Limb (tissue), 2 donors: ENCODE data around the gene NDUFA5.
A peak's percentile ranks its signal among the peaks of the same experiment; 100 is the strongest.

Experiments
- DNase-seq, 2 donors: peaks; one replicate each; pipeline ENCODE4 v3.0.0-alpha.2; 2016; ENCODE audit errors: extremely low spot score in 2 of 2

The NDUFA5 gene

DNA sequence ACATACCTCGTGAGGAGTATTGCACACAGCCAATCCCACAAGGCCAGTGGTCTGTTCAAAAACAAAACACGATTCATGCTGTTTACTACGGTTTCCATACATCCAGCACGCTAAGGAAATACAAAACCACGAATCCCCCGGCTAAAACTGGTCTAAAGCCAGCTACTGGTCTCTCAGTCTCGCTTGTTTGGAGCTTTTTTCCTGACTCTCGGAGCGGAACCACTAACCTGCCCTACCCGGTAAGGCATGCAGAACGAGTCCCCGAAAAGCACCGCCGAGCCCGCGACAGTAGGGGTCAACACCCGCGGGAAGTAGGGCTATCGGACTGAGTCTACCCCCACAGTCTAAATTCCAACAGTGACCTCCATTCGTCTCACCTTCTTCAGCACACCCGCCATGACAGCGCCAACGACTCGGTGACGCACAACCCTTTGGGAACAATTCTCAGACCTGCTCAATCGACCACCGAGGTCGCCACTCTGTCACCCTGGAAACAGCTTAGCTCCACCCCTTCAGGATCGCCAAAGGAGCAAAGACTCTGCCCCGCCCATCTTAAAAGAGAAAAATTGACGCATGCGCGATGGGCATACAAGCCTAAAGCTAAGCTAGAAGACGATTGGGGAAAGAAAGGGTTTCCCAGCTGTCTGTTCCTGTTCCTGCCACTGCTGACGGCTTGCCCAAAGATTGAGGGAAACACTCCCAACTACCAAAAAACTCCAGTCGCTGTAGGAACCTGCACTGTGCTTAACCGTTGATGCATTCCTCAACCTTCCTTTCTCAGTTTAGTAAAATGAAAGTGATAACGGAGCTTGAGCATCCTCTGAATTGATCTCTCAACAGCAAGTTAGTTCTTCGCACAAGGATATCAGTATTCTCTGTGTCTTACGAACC, at the start of gene NDUFA5:
NDUFA5 (minus strand) TSS at position 421 of the 891 bp plus-strand sequence; CDS start at position 398, 23 bp downstream.
- DNase-seq: peak; percentile 96 to 100

DNA sequence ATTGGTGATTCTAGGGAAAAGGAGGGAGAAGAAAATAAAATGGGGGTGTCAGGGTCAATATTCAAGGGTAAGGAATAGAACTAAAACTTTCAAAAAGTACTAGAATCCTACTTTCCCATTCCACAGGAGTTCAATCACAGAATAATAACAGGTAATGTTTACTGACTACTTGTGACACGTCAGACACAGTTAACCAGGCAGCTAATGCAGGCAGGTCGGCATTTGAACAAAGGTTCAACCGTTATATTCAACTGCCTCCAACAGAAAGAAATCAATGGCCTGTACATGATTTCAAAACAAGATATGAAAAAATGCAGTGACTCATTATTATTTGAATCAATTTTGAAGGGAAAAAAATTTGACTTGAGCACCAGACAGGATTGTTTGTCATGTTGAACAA, 47.1 kb upstream of the NDUFA5 start:
- no peak for DNase-seq

DNA sequence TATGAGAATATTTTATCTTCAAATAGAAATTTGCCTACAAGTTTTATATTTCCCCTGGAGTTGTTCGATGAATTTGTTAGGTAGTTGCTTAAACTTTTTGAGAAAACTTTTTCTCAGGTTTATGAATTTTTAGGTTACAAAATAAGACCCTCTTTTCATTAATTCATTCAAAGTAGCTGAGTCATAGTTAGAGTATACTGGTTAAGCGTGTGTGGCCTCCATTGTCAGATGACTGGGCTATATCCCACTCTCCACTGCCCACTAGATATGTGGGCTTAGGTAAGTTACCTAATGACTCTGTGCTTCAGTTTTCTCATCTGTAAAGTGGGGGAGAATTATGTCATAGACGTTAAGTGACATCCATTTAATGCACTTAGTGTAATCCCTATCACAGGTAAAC, 45.0 kb upstream of the NDUFA5 start:
- no peak for DNase-seq

DNA sequence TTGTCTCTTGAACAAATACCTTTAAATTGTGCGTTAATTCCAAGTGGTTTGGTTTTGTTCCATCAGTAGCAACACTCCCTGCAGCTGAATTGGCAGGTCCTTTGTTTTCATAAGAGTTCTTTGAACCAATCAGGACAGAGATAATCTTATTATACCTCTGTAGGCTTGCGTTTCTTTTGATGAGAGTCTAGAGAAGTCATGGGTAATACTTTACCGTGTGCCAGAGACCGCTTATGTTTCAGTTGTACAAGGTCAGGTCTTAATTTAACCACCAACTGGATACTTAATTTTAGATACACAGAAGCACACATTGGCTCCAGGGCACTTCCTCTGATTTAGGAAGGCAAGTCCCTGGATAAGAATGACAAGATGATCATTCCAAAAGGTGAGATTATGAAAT, 43.9 kb upstream of the NDUFA5 start, which contains the start of gene ASB15:
ASB15 (plus strand) TSS at position 292 of the 400 bp plus-strand sequence. CDS start 12,682 bp downstream, outside the sequence.
- no peak for DNase-seq

DNA sequence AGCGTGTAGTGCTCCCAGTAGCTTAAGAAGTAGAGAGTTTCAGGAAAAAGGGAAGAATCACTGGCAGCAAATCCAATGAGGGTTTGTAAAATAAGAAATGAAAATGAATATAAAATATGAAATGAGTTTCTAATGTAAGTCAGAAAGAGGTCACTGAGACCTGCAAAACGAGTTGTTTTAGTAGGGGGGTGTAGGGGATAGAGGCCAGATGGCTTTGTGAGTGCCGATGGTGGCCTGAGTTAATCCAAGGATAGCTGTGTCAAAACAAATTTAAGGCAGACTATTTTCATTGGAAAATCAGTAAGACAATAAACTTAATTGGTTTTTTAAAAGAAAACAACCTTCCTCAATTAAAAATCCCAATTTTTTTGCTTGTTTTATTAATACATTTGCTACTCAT, 43.3 kb upstream of the NDUFA5 start:
- no peak for DNase-seq

DNA sequence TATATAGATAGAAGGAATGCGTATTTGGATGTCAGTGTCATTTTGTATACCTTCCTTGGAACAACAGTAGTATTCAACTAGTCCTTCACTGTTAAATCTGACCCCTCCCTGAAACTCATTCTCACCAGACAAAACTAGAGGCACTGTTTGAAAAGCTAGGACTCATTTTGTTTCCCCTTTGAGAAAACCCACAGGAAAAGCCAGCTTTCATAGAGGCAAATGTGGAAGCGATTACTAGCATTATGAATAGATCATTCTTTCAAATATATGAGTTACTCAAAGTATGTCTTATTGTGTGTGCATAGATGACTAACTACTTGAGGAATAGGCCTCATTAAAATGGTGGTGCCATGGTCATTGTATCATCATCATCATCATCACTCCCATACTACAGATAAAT, 42.1 kb upstream of the NDUFA5 start:
- no peak for DNase-seq

DNA sequence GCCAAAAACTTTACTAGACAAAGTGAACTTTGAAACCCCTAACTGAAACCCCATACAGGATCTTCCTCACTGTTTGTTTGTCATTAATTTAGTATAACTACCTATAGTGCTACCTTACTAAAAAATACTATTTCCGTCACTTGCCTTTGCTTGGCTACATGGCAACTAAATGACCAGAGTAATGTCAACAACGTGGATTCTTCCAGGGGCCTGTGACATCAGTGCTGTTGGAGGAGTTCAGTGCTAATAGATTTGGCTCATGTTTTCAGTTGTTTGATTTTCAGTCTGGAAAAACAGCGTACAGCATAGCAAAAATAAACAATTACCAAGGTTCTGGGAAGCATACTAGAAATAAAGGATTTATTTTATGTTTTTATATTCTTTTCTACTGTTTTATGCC, 41.0 kb upstream of the NDUFA5 start:
- DNase-seq: no peak

DNA sequence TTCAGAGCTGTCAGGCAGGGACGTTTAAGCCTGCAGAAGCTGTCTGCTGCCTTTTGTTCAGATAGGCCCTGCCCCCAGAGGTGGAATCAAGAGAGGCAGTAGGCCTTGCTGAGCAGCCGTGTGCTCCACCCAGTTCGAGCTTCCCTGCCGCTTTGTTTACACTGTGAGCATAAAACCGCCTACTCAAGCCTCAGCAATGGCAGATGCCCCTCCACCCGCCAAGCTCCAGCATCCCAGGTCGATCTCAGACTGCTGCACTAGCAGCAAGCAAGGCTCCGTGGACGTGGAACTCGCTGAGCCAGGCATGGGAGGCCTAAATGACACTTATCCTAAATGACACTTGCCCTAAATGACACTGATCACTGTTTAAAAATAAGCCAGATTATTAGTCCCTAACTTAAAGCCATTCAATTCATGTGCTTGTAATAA, 37.2 kb upstream of the NDUFA5 start:
- no peak for DNase-seq

DNA sequence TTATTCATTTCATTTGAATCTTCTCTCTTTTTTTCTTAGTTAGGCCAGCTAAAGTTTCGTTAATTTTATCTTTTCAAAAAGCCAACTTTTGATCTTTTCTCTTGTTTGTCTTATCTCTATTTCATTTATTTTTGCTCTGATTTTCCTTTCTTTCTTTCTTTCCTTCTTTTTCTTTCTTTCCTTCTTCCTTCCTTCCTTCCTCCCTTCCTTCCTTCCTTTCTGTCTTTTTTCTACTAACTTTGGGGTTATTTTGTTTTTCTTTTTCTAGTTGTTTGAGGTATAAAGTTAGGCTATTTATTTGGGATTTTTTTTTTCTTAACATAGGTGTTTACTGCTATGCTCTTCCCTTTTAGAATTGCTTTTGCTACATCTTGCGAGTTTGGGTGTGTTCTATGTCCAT, 30.8 kb upstream of the NDUFA5 start:
- no peak for DNase-seq

DNA sequence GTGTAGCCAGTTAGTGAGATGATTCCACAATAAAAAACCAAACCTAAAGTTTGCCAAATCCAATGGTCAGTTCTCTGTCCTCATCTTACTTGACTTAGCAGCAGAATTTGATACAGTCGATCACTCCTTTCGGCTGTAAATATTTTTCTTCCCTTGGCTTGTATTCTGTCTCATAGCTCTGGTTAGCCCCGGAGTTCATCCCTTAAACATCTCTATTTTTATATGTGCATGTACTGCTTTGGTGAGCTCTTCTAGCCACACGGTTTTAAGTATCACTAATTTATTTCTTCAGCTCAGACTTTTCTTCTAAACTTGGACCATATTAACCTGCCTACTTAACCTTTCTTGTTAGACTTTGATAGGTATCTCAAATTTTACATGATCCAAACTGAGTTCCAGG, 26.2 kb upstream of the NDUFA5 start:
- no peak for DNase-seq

DNA sequence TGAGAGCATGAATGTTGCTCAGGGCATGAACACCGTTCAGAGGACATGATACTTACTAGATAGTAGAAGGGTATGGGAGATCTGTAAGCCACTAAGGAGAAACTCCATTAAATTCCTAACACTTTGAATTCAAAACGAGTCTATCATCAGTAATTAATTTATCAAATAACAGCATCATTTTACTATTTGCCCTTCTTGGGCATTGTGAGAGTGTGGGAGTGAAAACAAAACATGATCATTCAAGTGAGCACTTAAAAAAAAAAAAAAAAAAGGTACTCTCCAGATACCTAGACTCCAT, 23.5 kb upstream of the NDUFA5 start:
- no peak for DNase-seq

DNA sequence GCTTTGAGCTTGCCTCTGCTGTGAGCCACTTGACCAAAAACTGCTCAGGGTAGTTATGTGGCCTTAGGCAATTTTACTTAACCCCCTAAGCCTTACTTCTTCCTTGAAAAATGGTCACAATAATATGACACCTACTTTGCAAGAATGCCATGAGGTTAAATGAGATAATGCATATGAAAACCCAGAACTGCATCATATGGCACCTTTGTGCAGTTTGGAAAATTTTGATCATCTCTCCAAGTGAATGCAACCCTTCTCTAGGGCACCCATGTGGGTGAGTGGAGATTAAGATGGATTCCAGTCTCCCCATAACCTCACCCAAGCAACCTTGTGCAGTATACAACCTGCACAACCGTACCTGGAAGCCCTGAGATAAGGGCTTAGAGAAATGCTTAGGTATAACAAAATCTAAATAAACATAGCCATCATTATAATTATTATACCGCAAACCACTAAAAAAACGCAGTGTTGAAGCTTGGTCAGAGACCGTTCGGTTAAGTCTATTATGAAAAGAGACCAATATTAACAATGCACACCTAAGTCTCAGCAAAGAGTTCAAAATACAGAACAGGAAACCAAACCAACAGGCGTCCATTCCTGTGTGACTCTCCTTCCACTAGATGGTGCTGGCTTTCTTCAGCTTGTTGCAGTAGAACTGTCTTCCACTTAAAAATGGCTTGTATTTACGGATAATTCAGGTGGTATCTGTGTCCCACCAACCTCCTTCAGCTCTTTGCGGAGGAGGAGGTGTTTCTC, 23.0 kb upstream of the NDUFA5 start:
- peak in 1 of 2 donors; percentile 32 for DNase-seq

DNA sequence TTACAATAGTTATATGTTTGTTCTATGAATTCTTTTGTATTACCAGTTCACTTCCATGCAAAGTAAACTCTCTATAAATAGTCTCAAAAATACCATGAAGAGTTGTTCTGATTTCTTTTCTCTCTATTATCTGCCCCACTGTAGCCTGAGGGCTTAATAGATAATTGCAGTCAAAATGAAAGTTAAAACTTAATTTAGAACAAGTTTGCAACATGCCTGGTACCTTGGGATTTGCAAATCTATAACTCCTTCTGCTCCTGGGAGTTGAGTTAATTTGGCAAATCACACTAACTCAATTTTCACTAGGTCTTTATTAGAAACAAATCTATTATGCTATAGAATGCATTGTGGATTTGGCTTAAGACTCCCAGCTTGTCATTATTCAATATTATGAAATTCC, 21.8 kb upstream of the NDUFA5 start:
- no peak for DNase-seq

DNA sequence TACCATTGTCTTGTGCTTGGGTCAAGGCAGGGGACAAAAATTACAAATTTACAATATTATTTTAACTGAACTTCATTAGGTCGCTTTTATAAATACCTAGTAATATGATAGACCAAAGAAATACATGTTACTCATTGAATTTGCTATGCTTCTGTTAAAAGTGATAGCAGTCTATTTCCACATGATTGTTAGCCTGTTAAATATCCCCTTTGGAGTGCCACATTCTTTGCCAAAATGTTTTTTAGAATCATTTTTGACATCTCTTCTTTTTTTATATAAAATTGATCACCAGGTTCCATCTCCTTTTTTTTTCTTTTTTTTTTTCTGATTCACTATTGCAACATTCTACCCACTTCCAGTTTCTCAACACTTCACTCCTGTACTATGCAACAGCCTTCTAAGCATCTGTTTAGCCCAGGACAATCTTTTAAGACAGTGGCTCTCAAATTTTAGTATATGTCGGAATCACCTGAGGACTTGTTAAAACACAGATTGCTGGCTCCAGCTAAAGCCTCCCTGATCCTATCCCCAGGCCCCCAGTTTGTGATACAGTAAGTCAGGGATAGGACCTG, 16.4 kb upstream of the NDUFA5 start:
- no peak for DNase-seq

DNA sequence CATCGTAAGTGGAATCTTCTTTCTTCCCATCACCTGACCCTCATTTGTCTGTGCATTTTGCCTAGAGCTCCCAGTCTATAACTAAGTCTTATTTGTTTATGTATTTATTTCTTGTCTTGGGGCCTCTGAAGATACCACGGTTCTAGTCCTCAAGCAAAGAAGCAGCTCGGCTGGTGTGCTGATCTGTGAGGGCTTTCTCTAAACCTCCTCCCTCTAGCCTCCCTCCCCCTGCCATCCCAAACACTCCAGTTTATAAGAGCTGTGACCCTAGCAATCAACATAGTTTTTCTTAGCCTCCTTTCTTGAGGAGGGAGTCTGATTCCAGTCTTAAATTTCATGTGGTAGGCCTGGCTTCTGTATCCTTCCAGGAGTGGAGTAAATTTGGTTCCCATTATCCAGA, 15.7 kb upstream of the NDUFA5 start:
- DNase-seq: no peak

DNA sequence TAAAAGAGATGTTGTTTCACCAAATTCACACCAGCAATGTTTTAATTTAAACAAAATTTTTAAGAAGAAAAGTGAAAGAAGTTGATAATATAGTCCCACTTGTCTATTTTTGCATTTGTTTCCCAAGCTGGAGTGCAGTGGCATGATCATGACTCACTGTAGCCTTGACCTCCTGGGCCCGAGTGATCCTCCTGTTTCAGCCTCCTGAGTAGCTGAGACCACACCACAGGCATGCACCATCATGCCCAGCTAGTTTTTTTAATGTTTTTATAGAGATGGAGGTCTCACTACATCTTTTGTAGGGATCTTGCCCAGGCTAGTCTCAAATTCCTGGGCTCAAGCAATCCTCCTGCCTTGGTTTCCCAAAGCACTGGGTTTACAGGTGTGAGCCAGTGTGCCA, 14.1 kb upstream of the NDUFA5 start:
- DNase-seq: no peak

DNA sequence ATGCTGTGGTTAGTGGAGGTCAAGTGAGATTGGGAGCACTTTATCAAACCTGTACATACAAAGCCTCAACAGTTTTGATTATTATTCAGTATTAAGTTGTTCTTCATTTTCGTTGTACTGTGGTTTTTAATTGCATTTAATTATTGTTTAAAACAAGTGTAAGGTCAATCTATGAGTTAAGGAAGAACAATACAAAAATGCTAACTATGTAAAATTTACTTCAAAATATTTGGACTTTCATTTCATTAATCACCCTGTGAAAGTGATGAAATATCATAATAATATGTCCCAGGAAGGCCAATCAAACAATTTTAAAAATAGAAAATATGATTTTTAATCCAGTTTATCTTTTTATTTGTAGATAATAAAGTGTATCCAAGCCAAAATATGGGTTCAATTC, 13.6 kb upstream of the NDUFA5 start:
- no peak for DNase-seq

DNA sequence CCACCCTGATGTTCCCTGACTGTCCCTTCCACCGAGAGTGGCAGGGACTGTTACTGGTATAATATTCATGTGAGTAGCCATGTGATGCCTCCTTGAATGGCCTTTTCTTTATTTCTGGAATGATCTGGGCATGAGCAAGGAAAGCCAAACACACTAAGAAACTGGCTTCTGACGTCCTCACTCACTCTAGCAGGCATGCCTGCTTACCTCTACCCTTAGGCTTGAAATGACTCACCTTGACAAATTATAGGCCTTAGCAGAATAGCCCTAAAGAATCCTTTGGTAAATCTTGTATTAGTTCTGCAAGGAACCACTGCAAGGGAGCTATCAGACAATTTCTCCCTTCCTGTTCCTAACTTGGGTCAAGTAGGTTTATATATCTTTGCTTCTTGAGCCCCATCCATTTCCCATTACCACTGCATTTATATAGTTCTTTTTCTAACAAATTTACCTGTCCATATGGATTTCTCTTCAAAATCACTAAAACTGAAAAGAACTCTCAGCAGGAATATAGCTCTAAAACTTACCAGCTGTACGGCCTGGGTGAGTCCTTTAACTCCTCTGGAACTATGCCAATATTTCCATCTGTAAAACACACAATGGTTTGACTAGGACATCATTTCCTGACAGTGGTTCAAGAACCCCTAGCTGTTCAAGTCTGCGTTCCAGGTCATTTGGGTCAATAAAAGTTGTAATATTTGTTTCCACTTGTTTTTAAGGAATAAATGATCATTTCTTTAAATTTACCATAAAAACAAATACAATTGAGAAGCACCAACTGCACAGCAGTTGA, 13.0 kb upstream of the NDUFA5 start:
- no peak for DNase-seq

DNA sequence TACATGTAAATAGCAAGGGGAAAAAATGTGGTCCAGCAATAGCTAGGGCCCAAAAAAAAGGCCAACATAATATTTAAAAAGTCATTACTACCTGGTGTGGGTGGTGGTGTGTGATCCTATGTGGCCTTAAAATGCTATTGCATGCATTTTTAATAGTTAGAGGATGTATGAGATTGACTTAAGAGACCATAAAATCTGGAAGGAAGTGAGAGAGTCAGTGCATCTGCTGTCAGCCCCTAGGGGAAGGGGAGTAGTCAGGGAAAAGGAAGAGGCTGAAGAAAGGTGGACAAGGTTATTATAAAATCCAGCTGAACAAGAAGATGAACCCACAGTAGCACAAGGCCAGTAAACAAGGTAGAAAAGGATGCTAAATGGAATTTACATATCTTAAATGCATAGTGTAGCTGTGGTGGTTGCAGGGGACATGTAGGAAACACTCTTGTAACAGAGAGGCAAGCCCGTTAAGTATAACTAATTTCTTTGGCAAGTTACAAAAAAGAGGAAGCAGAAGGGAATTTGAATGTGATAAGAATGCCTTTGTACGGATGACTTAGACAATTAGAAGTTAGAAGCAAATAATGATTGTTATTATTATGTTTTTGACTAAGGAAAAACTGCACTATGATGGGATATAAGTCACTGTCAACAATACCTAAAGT, 11.9 kb upstream of the NDUFA5 start:
- no peak for DNase-seq

DNA sequence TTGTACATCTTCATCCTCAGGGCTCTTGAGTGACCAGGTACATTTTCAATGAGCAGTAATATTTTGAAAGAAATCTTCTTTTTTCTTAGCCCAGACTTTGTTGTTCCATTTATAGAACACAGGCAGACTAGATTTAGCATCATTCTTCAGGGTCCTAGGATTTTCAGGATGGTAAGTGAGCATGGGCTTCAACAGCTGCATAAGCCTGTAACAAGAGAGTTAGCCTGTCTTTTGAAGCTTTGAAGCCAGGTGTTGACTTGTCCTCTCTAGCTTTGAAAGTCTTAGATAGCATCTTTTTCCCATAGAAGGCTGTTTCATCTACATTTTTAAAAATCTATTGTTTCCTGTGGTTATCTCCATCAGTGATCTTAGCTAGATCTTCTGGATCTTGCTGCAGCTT, 4.5 kb upstream of the NDUFA5 start:
- DNase-seq: no peak

DNA sequence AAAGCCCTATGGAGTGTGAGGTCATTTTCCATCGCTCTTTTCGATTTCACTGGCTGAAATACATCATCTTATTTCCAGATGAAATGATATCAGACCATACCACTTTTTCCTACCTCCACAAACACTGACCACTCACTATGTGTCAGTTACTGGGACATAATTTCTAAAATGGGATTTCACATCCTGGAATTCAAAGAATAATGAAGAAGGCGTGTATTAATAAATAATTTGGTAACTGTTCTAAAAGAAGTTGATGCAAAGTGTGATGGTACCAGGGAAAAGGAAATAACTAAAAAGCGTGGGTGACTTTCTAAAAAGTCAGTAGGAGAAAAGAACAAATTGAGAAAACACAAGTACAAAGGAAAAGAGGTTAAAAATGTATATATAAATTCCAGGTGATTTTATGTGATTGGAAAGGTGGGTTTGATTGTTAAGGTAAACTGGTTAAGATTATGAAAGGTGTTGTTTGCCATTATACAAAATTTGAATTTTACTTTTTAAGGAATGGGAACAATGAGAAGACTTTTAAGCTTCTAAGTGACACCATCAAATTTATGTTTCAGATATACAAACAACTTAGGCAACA, 764 bp upstream of the NDUFA5 start:
- DNase-seq: no peak
